ENCODE data around the gene CRYBA4. TPM values are rescaled to one million over a fixed set of nuclear protein-coding genes. Genes with fewer than 3 reads are reported as not detected.

Gene CRYBA4
- total RNA-seq, 4 donors from 2014 or later, result not detected

DNA sequence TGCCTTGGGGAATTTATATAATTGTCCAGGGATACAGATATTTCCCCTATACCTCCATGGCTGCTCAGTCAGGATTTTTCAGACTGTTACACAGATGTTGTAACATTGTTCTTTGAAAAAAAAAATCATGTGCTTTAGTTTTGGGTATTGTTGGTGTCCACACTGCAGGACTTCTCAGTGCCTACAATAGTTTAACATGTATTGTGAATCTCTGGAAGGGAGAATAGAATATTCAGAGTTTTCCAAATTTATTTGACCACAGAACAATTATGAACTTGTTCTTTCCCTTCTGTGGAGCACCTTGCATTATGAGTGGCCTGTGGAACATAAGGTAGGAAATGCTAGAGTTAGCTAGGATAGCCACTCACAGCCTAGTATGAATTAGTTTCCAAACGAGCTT lies 14.5 kb downstream of the CRYBA4 start:
- no peak for DNase-seq
- no peak for TF ChIP-seq POLR2A (IDR thresholded peaks at IDR 0.05)
- no peak for TF ChIP-seq CTCF (IDR thresholded peaks at IDR 0.05)
- Histone ChIP-seq H3K9me3 (no peaks in the 10 kb centered on the region), H3K27me3 (no peaks in the 10 kb centered on the region), H3K4me1 (no peaks in the 10 kb centered on the region), H3K27ac (no peak overlapping the region), H3K36me3 (no peaks in the 10 kb centered on the region), H3K4me3 (no peak overlapping the region)

DNA sequence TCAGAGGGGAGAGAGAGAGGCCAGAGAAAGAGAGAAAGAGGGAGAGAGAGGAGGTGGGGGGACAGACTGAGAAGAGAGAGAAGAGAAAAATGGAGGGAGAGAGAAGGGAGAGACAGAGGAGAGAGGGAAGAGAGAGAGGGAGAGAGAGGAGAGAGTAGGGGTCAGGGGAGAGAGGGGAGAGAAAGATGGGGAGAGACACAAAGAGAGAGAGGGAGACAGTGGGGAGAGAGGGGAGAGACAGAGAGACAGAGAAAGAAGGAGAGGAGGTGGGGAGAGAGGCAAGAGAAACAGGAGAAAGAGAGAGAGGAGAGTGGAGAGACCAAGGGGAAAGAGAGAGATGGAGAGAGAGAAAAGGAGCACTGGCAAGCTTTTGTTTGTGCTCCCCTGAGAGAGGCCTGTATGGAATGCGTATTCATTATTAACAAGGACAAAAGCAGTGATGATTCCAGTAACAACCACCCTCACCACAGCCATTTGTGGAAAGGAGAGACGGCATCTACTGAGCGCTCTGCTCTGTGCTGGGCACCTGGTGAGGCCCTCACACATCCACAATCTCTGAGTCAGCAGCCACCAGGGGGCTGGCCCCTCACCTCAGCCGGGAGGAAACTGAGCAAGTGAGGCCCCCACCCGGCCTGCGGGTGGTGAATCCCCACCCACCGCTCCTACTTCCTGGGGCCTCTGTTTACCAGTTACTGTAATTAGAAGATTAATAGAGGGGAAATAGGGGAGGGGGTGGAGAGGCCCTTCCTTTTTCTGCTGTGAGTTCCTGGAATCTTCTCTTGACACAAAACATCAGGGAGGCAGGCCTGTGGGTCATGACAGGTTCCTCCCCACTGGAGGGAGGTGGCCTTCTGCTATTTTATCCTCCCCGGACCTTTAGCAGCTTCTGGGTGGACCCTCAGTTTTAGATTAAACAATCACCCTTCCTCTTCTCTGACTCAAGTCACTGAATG lies 21.0 kb downstream of the CRYBA4 start:
- Histone ChIP-seq H3K4me3 (no peak overlapping the region), H3K9me3 (no peaks in the 10 kb centered on the region), H3K36me3 (no peaks in the 10 kb centered on the region), H3K27ac (peak overlapping the region in 3 of 4 donors; percentile 10 to 40 (median 14)), H3K4me1 (peaks cover 0 to 15% (median 6%) of the 10 kb centered on the region in 4 donors), H3K27me3 (no peaks in the 10 kb centered on the region)
- TF ChIP-seq POLR2A (IDR thresholded peaks at IDR 0.05) (no peak), CTCF (IDR thresholded peaks at IDR 0.05) (peak in 3 of 6 experiments; percentile 10 to 15 (median 11))
- DNase-seq, result peak in 2 of 3 donors; percentile 68 to 83

GRCh38 chr22:26643418-26644100 lies 21.8 kb downstream of the CRYBA4 start:
- peak overlapping the region in 3 of 4 donors; percentile 10 to 40 (median 14) for H3K27ac ChIP-seq
- H3K4me3 ChIP-seq, result no peak overlapping the region
- H3K36me3 ChIP-seq, result no peaks in the 10 kb centered on the region
- no peaks in the 10 kb centered on the region for H3K9me3 ChIP-seq
- peaks cover 0 to 15% (median 6%) of the 10 kb centered on the region in 4 donors for H3K4me1 ChIP-seq
- H3K27me3 ChIP-seq, result no peaks in the 10 kb centered on the region
- TF ChIP-seq CTCF (IDR thresholded peaks at IDR 0.05) (no peak), POLR2A (IDR thresholded peaks at IDR 0.05) (no peak)
- DNase-seq, result no peak

- Histone ChIP-seq H3K4me3 (no peak overlapping the region), H3K4me1 (peaks cover 0 to 15% (median 6%) of the 10 kb centered on the region in 4 donors), H3K36me3 (no peaks in the 10 kb centered on the region), H3K27ac (no peak overlapping the region), H3K27me3 (no peaks in the 10 kb centered on the region), H3K9me3 (no peaks in the 10 kb centered on the region)
- DNase-seq, result no peak
- no peak for TF ChIP-seq POLR2A (IDR thresholded peaks at IDR 0.05)
- TF ChIP-seq CTCF (IDR thresholded peaks at IDR 0.05), result no peak
Observed at GRCh38 chr22:26646158-26646557, 24.4 kb downstream of the CRYBA4 start.

DNA sequence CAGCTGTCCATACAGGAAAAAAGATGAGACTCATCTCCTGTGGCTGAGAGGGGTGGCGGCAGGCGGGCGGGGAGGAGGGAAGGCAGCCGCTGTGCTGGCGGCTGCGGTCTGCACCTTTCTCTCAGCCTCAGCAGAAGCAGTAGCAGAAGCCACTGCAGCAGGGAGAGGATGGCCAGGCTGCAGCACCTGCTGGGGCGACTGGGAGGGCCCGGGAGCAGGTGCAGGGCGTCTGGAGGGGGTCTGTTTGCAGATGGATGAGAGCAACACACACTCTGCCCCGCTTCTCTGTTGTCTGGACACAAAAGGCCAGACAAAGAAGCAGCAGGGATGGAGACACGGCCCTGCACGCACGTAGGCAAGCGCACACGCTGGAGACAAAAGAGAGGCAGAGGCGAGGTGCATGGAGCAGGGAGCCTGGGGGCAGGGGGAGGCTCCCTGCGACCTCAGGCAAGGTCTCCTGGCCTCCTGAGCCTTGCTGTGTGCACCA lies 26.3 kb downstream of the CRYBA4 start:
- Histone ChIP-seq H3K4me1 (peaks cover 0 to 6% (median 4%) of the 10 kb centered on the region in 4 donors), H3K4me3 (no peak overlapping the region), H3K36me3 (no peaks in the 10 kb centered on the region), H3K27ac (peak overlapping the region in 1 of 4 donors; percentile 18), H3K27me3 (no peaks in the 10 kb centered on the region), H3K9me3 (no peaks in the 10 kb centered on the region)
- no peak for TF ChIP-seq POLR2A (IDR thresholded peaks at IDR 0.05)
- TF ChIP-seq CTCF (IDR thresholded peaks at IDR 0.05), result no peak
- DNase-seq, result peak in 2 of 3 donors; percentile 38 to 62

Measured in Peyer's patch (tissue), 4 donors.